Neural progenitor cell (in vitro differentiated cells): ENCODE measurements around the gene ESPNL. TPM values are rescaled to one million over a fixed set of nuclear protein-coding genes. Genes with fewer than 3 reads are reported as not detected.

Source experiments
- DNase-seq: peaks from one replicate; pipeline ENCODE4 v3.0.0-alpha.2; 2016; ENCODE audit warnings: low spot score
- H2AFZ ChIP-seq: fragments of 200-600 bp; sonication (generic); replicated peaks from 2 replicates; pipeline ENCODE4 v1.6.1; 2016; ENCODE audit warnings: antibody characterized with exemption
- H3F3A ChIP-seq: fragments of 200-600 bp; sonication (generic); 2 replicates; pipeline ENCODE4 v1.6.1; 2016; ENCODE audit warnings: antibody characterized with exemption, low read depth
- H3K27ac ChIP-seq: fragments of 200-600 bp; sonication (generic); 2 replicates; pipeline ENCODE4 v1.5.1; 2016; ENCODE audit warnings: mild to moderate bottlenecking
- H3K27me3 ChIP-seq: fragments of 200-600 bp; sonication (generic); 2 replicates; pipeline ENCODE4 v1.6.1; 2016; ENCODE audit warnings: mild to moderate bottlenecking, moderate library complexity
- H3K36me3 ChIP-seq: fragments of 200-600 bp; sonication (generic); 2 replicates; pipeline ENCODE4 v1.5.1; 2016
- H3K4me1 ChIP-seq: fragments of 200-600 bp; sonication (generic); 2 replicates; pipeline ENCODE4 v1.6.1; 2016; ENCODE audit warnings: mixed run types
- H3K4me2 ChIP-seq: fragments of 200-600 bp; sonication (generic); 2 replicates; pipeline ENCODE4 v1.6.1; 2016
- H3K4me3 ChIP-seq: fragments of 200-600 bp; sonication (generic); 2 replicates; pipeline ENCODE4 v1.5.1; 2016
- H3K79me2 ChIP-seq: fragments of 200-600 bp; sonication (generic); 2 replicates; pipeline ENCODE4 v1.6.1; 2016; ENCODE audit warnings: low read depth
- H3K9ac ChIP-seq: fragments of 200-600 bp; sonication (generic); 2 replicates; pipeline ENCODE4 v1.6.1; 2016
- H3K9me3 ChIP-seq: fragments of 200-600 bp; sonication (generic); 2 replicates; pipeline ENCODE4 v1.5.1; 2016; ENCODE audit warnings: low read depth
- H4K20me1 ChIP-seq: fragments of 200-600 bp; sonication (generic); 2 replicates; pipeline ENCODE4 v1.6.1; 2016; ENCODE audit warnings: low read depth
- H3K27ac Mint-ChIP-seq: 3 replicates; pipeline ENCODE4 v1.8.0; 2021; ENCODE audit warnings: mixed read lengths
- H3K27me3 Mint-ChIP-seq: 2 replicates; pipeline ENCODE4 v1.8.0; 2022; ENCODE audit warnings: low read depth, mild to moderate bottlenecking, inconsistent platforms, moderate library complexity, mixed read lengths; ENCODE audit not compliant: insufficient read depth
- H3K36me3 Mint-ChIP-seq: 3 replicates; pipeline ENCODE4 v1.8.0; 2021; ENCODE audit warnings: mixed read lengths
- H3K4me1 Mint-ChIP-seq: 3 replicates; pipeline ENCODE4 v1.8.0; 2021; ENCODE audit warnings: mixed read lengths
- H3K4me3 Mint-ChIP-seq: 3 replicates; pipeline ENCODE4 v1.8.0; 2021; ENCODE audit warnings: mild to moderate bottlenecking, moderate library complexity, mixed read lengths
- H3K9me3 Mint-ChIP-seq: 3 replicates; pipeline ENCODE4 v1.8.0; 2020; ENCODE audit warnings: mixed read lengths
- CTCF ChIP-seq: fragments of 200-600 bp; sonication (generic); IDR thresholded peaks from 2 replicates; pipeline ENCODE4 v1.5.1; 2017; ENCODE audit warnings: antibody characterized with exemption, mild to moderate bottlenecking
- EZH2 ChIP-seq: fragments of 200-600 bp; sonication (generic); IDR thresholded peaks from 2 replicates; pipeline ENCODE4 v1.6.1; 2017; ENCODE audit warnings: antibody characterized with exemption, mild to moderate bottlenecking, moderate library complexity
- EZH2phosphoT487 ChIP-seq: fragments of 200-600 bp; sonication (generic); IDR thresholded peaks from 2 replicates; pipeline ENCODE4 v1.6.1; 2017; ENCODE audit warnings: antibody characterized with exemption
- total RNA-seq: library from RNA; depleted of rRNA; stranded (reverse); fragments of >200 nt; gene quantifications from 2 replicates; pipeline ENCODE4 v1.2.3, GENCODE V29; 2015; ENCODE audit warnings: low replicate concordance

ESPNL gene
- total RNA-seq, 1 donor from 2014 or later: 0.58 TPM

- no peak overlapping the region for H3K4me2 ChIP-seq
- H3K9ac ChIP-seq: no peak overlapping the region
- no peaks in the 10 kb centered on the region for H3K36me3 ChIP-seq
- H3K27ac ChIP-seq: no peak overlapping the region
- H3K27ac Mint-ChIP-seq: no peak overlapping the region
- no peak overlapping the region for H3K4me3 Mint-ChIP-seq
- H3K4me1 Mint-ChIP-seq: no peaks in the 10 kb centered on the region
- peaks cover 3% of the 10 kb centered on the region for H3K9me3 Mint-ChIP-seq
- no peaks in the 10 kb centered on the region for H3K79me2 ChIP-seq
- no peaks in the 10 kb centered on the region for H3F3A ChIP-seq
- no peak overlapping the region for H3K4me3 ChIP-seq
- no peaks in the 10 kb centered on the region for H3K9me3 ChIP-seq
- H3K27me3 ChIP-seq: no peaks in the 10 kb centered on the region
- TF ChIP-seq EZH2 (no peak), CTCF (no peak), EZH2phosphoT487 (no peak)
- H4K20me1 ChIP-seq: no peaks in the 10 kb centered on the region
- H3K27me3 Mint-ChIP-seq: peaks cover 5% of the 10 kb centered on the region
- DNase-seq: no peak
- peaks cover 38% of the 10 kb centered on the region for H3K36me3 Mint-ChIP-seq
- H2AFZ ChIP-seq: no peak overlapping the region
- no peaks in the 10 kb centered on the region for H3K4me1 ChIP-seq
Measured at GRCh38 chr2:238084761-238085160, 15.4 kb upstream of the ESPNL start.

- no peaks in the 10 kb centered on the region for H3K36me3 ChIP-seq
- TF ChIP-seq CTCF: no peak
- TF ChIP-seq EZH2phosphoT487: no peak
- no peak for TF ChIP-seq EZH2
- H3K27me3 ChIP-seq: no peaks in the 10 kb centered on the region
- no peaks in the 10 kb centered on the region for H4K20me1 ChIP-seq
- Mint-ChIP-seq H3K9me3 (no peaks in the 10 kb centered on the region), H3K4me3 (no peak overlapping the region), H3K4me1 (no peaks in the 10 kb centered on the region), H3K36me3 (peaks cover 28% of the 10 kb centered on the region), H3K27ac (no peak overlapping the region), H3K27me3 (peaks cover under 1% of the 10 kb centered on the region)
- H3K27ac ChIP-seq: no peak overlapping the region
- no peaks in the 10 kb centered on the region for H3K4me1 ChIP-seq
- no peak overlapping the region for H3K4me2 ChIP-seq
- no peaks in the 10 kb centered on the region for H3F3A ChIP-seq
- H3K4me3 ChIP-seq: no peak overlapping the region
- no peak overlapping the region for H3K9ac ChIP-seq
- no peak for DNase-seq
- H2AFZ ChIP-seq: no peak overlapping the region
- no peaks in the 10 kb centered on the region for H3K79me2 ChIP-seq
- no peaks in the 10 kb centered on the region for H3K9me3 ChIP-seq
Measured at GRCh38 chr2:238085899-238086298, 14.2 kb upstream of the ESPNL start.

GRCh38 chr2:238087211-238087610, 12.9 kb upstream of the ESPNL start:
- H3K27me3 ChIP-seq: no peaks in the 10 kb centered on the region
- no peaks in the 10 kb centered on the region for H4K20me1 ChIP-seq
- H3K36me3 ChIP-seq: no peaks in the 10 kb centered on the region
- peaks cover 18% of the 10 kb centered on the region for H3K36me3 Mint-ChIP-seq
- no peaks in the 10 kb centered on the region for H3K9me3 ChIP-seq
- no peaks in the 10 kb centered on the region for H3K27me3 Mint-ChIP-seq
- H3K4me1 ChIP-seq: no peaks in the 10 kb centered on the region
- no peak for TF ChIP-seq EZH2
- TF ChIP-seq EZH2phosphoT487: no peak
- no peak for TF ChIP-seq CTCF
- H2AFZ ChIP-seq: no peak overlapping the region
- no peaks in the 10 kb centered on the region for H3K9me3 Mint-ChIP-seq
- no peaks in the 10 kb centered on the region for H3F3A ChIP-seq
- H3K79me2 ChIP-seq: no peaks in the 10 kb centered on the region
- H3K4me3 ChIP-seq: no peak overlapping the region
- H3K4me3 Mint-ChIP-seq: no peak overlapping the region
- no peak overlapping the region for H3K27ac ChIP-seq
- H3K4me2 ChIP-seq: no peak overlapping the region
- no peaks in the 10 kb centered on the region for H3K4me1 Mint-ChIP-seq
- DNase-seq: no peak
- H3K9ac ChIP-seq: no peak overlapping the region
- no peak overlapping the region for H3K27ac Mint-ChIP-seq

GRCh38 chr2:238090887-238091286, 9.3 kb upstream of the ESPNL start:
- Mint-ChIP-seq H3K27ac (no peak overlapping the region), H3K9me3 (no peaks in the 10 kb centered on the region), H3K27me3 (no peaks in the 10 kb centered on the region), H3K36me3 (peaks cover 11% of the 10 kb centered on the region), H3K4me1 (no peaks in the 10 kb centered on the region), H3K4me3 (no peak overlapping the region)
- no peaks in the 10 kb centered on the region for H3K9me3 ChIP-seq
- DNase-seq: no peak
- no peaks in the 10 kb centered on the region for H3F3A ChIP-seq
- H3K9ac ChIP-seq: no peak overlapping the region
- no peak overlapping the region for H3K4me2 ChIP-seq
- H3K27ac ChIP-seq: no peak overlapping the region
- no peaks in the 10 kb centered on the region for H3K27me3 ChIP-seq
- H3K36me3 ChIP-seq: no peaks in the 10 kb centered on the region
- H2AFZ ChIP-seq: no peak overlapping the region
- no peaks in the 10 kb centered on the region for H4K20me1 ChIP-seq
- no peaks in the 10 kb centered on the region for H3K79me2 ChIP-seq
- H3K4me1 ChIP-seq: no peaks in the 10 kb centered on the region
- TF ChIP-seq EZH2: no peak
- TF ChIP-seq EZH2phosphoT487: no peak
- TF ChIP-seq CTCF: no peak
- no peak overlapping the region for H3K4me3 ChIP-seq
